ENCODE measurements around the gene ROS1. TPM values are rescaled to one million over a fixed set of nuclear protein-coding genes. Genes with fewer than 3 reads are reported as not detected.

Gene ROS1
- total RNA-seq (2021) = not detected in 2 replicates
- long read RNA-seq = 0 reads

- TF ChIP-seq, protein P1, sequence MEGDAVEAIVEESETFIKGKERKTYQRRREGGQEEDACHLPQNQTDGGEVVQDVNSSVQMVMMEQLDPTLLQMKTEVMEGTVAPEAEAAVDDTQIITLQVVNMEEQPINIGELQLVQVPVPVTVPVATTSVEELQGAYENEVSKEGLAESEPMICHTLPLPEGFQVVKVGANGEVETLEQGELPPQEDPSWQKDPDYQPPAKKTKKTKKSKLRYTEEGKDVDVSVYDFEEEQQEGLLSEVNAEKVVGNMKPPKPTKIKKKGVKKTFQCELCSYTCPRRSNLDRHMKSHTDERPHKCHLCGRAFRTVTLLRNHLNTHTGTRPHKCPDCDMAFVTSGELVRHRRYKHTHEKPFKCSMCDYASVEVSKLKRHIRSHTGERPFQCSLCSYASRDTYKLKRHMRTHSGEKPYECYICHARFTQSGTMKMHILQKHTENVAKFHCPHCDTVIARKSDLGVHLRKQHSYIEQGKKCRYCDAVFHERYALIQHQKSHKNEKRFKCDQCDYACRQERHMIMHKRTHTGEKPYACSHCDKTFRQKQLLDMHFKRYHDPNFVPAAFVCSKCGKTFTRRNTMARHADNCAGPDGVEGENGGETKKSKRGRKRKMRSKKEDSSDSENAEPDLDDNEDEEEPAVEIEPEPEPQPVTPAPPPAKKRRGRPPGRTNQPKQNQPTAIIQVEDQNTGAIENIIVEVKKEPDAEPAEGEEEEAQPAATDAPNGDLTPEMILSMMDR (conservative IDR thresholded peaks at IDR 0.05) = no peak
- H2AFZ ChIP-seq (ENCODE audit: low read length) = no peak within 1 kb of the TSS
- no peak within 1 kb of the TSS for H4K5ac ChIP-seq (ENCODE audit: insufficient read length, low read depth, low read length)
- WGBS (ENCODE audit: extremely low coverage, insufficient read length, low lambda C conversion rate) = no CpG with 5 or more reads among the region's 6 CpGs
- no peaks in the 10 kb centered on the region for H3K9me3 ChIP-seq (ENCODE audit: control insufficient read depth, low read depth, low read length)
- no peaks in the 10 kb centered on the region for H3K27me3 ChIP-seq (ENCODE audit: insufficient read depth, low read length)
- no peak within 1 kb of the TSS for H3K4ac ChIP-seq (ENCODE audit: low read depth, low read length)
- no peak within 1 kb of the TSS for H2BK5ac ChIP-seq (ENCODE audit: insufficient read length, low read length)
- Mint-ChIP-seq H3K9me3 (no peaks in the 10 kb centered on the region; a peak in 1 of 5 replicates), H3K4me1 (no peaks in the 10 kb centered on the region), H3K36me3 (ENCODE audit: insufficient read depth in 1 of 3, low read depth in 3 of 3) (no peaks in the 10 kb centered on the region), H3K4me3 (no peak within 1 kb of the TSS), H3K27ac (no peak within 1 kb of the TSS; a peak in 1 of 7 replicates), H3K27me3 (ENCODE audit: low read depth) (no peaks in the 10 kb centered on the region)
- DNase-seq = no peak
- H3K23ac ChIP-seq (ENCODE audit: insufficient read length, low read depth, low read length) = no peak within 1 kb of the TSS
- no peak within 1 kb of the TSS for H4K91ac ChIP-seq (ENCODE audit: insufficient read length, low read depth, low read length)
- H4K8ac ChIP-seq (replicated peaks; ENCODE audit: insufficient read length, low read depth, low read length) = no peak within 1 kb of the TSS
- no peak within 1 kb of the TSS for H3K14ac ChIP-seq (ENCODE audit: insufficient read depth, low read length)
- H3K79me2 ChIP-seq (ENCODE audit: insufficient read depth, low read length) = no peaks in the 10 kb centered on the region
- no peak within 1 kb of the TSS for H2AK5ac ChIP-seq (ENCODE audit: insufficient read length, low read length)
- no peak within 1 kb of the TSS for H2BK15ac ChIP-seq (ENCODE audit: low read depth, low read length)
- H3K56ac ChIP-seq (ENCODE audit: insufficient read length, low read depth, low read length) = no peak within 1 kb of the TSS
- no peak within 1 kb of the TSS for H2BK20ac ChIP-seq (ENCODE audit: low read depth, low read length, poor library complexity, severe bottlenecking)
- H3K4me1 ChIP-seq (ENCODE audit: insufficient read depth, low read length) = no peaks in the 10 kb centered on the region
- no peak within 1 kb of the TSS for H3K18ac ChIP-seq (ENCODE audit: insufficient read length, low read depth, low read length)
- no peak within 1 kb of the TSS for H3T11ph ChIP-seq (ENCODE audit: low read length)
- H3K27ac ChIP-seq (ENCODE audit: insufficient read length, low read depth, low read length) = no peak within 1 kb of the TSS
- H3K23me2 ChIP-seq (ENCODE audit: insufficient read length, low read depth, low read length, poor library complexity, severe bottlenecking) = no peaks in the 10 kb centered on the region
- no peak within 1 kb of the TSS for H3K9ac ChIP-seq (ENCODE audit: extremely low read depth, insufficient read length, low read length)
- no peak within 1 kb of the TSS for H2BK12ac ChIP-seq (ENCODE audit: insufficient read length, low read depth, low read length)
- H2BK120ac ChIP-seq (ENCODE audit: low read depth, low read length, poor library complexity, severe bottlenecking) = no peak within 1 kb of the TSS
- H3K79me1 ChIP-seq (ENCODE audit: insufficient read depth, low read depth, low read length, poor library complexity, severe bottlenecking) = no peaks in the 10 kb centered on the region
- no peaks in the 10 kb centered on the region for H4K20me1 ChIP-seq (ENCODE audit: control insufficient read depth, insufficient read depth, insufficient read length)
- H3K4me2 ChIP-seq (ENCODE audit: insufficient read depth, insufficient read length, low read length) = no peak within 1 kb of the TSS
Observed at GRCh38 chr6:117425431-117426153, at the start of gene ROS1. Gene ROS1, minus strand, starts transcription at chr6:117425942. Its CDS starts 286 bp downstream, at chr6:117425656.
